ENCODE results near the gene ZNF423.

DNA sequence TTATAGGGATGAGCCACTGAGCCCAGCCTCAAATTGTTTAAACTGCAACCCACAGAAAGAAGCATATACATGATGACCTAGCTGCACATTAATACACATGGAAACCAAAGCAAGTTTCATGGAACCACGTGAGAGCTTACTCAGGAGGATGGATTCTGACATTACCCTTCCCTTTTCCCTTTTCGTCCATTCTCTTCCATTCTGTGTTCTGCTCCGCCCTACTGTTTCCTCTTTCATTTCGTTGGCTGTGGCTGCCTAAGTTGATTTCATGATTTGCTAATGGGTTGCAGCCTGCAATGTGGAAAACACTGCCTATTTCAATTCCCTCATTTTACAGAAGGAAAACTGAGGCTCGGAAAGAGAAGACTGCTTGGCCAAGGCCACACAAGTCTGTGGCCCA lies 305.8 kb downstream of the ZNF423 start:
- TF ChIP-seq EZH2 (IDR thresholded peaks at IDR 0.05; ENCODE audit: borderline replicate concordance, insufficient read depth, low read length, poor library complexity, severe bottlenecking): no peak
- no peak for TF ChIP-seq MXI1 (conservative IDR thresholded peaks at IDR 0.05; ENCODE audit: poor library complexity, severe bottlenecking)
- no peak for TF ChIP-seq POLR2AphosphoS5 (IDR thresholded peaks at IDR 0.05)
